Stimulated activated CD4-positive, alpha-beta T cell treated with anti-CD3 and anti-CD28 coated beads, Interleukin-1b, Interleukin-23, amount 100 ng/mL, for 1 hour (primary cell): Measurements from ENCODE around the gene BAIAP2L2.
"Not testable (repeated sequence)": the region's sequence is repeated elsewhere in the genome, so short reads cannot be mapped to it uniquely, and the experiment has no call there.

Experiments
- DNase-seq, 2 donors: peaks; one replicate each; pipeline ENCODE4 v3.0.0-alpha.2; 2020; ENCODE audit warnings: low read depth in 2 of 2

Gene BAIAP2L2

DNA sequence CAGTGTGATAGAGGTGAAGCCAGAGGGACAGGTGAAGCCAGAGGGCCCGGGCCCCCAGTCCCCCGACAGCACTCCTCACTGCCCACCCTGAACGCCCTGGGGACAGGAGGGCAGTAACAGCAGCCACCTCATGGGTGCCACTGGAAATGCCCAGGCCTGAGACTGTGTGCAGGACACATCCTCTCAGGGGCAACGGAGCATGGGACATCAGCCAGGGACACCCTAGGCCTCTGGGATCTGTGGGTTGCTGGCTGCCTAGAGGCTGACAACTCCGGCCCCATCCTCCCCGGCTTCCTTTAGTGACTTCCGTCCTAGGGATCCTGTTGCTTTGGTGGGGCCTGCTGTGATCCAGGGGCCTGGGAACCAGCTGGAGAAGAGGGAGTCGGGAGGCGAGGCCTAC is 17.4 kb upstream of the BAIAP2L2 start:
- DNase-seq: no peak

DNA sequence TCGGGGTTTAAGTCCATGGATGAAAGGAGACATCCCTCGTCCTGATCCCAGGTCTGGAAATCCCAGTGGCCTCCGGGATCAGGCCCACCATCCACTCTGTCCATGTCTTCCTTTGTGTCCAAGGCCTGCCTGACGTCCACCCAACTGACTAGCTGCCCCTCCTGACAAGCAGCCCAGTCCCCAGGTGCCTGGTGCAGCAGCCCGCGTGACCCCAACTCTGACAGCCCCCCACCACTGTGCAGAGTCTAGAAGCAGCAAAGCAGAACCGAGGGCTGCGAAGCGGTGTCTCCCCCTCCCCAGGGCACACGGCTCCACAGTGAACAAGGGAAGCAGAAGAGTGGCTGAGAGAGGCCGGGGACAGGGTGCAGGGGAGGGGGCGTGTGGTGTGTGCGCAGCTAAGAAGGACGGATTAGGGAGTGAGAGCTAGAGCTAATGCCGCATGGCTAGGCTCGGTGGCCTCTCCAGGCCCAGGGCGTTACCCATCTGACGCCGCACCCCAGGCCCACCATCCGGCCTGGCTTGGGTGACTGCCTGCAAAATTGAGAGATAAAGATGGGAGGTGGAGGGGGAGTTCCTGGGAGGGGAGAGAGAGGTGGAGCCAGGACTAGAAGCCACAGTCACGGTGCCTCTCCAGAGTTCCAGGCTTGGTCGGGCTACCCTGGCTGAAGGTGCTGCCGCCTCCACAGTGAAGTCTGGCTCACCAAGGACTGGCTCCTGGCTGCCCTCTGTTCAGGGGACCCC is 16.6 kb upstream of the BAIAP2L2 start:
- no peak for DNase-seq

DNA sequence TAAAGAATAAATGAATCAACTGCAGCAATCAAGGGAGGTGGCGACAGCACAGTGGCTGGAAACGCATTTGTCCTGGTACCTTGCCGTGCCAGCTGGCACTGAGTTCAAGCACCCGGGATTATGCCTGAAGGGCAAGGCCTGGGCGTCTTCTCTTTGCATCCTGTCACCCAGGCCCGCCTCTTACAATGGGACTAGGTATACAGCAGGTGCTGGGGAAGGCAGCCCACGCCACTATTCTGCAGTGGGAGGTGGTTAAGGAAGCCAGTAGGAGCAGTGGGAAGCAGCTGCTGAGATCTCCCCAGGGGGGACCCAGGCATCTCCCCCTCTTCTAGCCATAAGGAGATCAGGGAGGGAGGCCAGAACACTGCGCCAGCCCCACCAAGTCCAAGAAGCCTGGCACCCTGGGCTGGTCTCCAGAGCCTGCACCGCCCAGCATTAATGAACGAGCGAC is 15.3 kb upstream of the BAIAP2L2 start:
- no peak for DNase-seq

DNA sequence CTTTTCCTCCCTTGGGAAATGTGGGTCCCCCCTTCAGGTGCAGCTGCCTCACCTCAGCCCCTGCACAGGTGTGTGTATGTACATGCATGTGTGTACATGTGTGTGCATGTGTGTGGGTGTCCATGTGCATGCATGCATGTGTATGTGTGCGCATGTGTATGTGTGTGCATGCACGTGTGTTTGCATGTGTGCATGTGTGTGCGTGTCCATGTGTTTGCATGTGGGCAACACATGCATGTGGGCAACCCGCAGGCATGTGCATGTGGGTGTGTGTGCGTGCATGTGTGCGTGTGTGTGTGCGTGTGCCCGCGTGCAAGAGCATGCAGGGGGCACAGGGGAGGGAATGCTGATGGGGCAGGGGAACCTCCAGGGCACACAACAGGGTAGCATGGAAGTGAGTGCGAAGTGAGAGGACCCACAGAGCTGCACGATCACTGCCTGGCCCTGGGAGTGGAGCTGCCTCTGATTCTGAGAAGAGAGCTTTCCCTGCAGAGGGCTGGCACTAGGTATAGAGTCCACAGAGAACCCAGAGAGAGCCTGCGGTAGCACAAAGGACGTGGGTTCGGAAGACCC is 14.6 kb upstream of the BAIAP2L2 start:
- DNase-seq: no peak

DNA sequence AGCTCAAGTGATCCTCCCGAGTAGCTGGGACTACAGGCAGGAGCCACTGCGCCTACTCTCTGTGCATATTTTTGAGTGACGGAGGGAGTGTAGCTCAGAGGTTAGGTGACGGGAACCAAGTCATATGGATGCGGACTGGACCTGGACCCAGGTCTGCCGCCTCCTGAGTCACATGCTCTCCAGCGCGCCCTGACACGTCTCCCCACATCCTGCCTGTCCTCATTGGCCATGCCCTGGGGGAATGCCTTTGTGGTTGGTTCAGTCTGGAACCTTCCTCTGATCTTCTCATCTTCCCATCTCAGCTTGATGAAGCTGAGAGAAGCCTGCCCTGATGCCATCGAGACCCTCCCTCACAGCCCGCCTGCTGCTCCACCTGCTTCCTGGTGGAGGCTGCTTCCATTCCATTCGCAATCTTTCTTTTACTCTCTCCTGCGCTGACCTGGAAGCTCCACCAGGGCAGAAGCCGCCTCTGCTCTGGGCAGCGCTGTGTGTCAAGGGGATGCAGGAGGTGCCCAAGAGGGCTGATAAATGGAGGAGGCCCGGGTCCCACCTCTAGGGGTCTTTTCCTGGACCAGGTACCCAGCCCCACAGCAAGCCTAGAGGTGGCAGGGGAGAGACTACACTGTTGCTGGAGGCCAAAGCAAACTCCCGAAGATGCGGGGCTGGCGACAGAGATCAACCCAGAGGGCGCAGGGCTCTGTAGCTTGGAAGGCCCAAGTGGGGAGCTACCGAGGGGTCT is 13.9 kb upstream of the BAIAP2L2 start:
- no peak for DNase-seq

DNA sequence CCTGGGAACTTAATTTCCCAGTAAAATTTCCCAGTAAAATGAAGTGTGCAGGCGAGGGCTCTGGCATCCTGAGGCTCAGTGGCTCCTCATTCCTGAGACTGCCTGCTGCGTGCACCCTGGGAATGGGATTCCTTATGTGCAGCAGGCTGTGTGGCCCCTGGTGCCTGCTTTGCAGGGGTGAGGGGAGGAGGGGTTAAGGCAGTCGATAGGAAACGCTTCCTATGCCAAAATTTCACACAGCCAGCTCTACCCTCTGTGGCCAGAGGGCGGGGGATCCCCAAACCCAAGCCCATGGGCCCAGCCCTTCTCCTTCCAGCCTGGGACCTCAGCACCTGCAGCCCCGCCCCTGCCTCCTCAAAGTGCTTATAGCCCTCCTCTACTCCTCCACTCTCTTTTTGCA is 12.1 kb upstream of the BAIAP2L2 start:
- DNase-seq: no peak

DNA sequence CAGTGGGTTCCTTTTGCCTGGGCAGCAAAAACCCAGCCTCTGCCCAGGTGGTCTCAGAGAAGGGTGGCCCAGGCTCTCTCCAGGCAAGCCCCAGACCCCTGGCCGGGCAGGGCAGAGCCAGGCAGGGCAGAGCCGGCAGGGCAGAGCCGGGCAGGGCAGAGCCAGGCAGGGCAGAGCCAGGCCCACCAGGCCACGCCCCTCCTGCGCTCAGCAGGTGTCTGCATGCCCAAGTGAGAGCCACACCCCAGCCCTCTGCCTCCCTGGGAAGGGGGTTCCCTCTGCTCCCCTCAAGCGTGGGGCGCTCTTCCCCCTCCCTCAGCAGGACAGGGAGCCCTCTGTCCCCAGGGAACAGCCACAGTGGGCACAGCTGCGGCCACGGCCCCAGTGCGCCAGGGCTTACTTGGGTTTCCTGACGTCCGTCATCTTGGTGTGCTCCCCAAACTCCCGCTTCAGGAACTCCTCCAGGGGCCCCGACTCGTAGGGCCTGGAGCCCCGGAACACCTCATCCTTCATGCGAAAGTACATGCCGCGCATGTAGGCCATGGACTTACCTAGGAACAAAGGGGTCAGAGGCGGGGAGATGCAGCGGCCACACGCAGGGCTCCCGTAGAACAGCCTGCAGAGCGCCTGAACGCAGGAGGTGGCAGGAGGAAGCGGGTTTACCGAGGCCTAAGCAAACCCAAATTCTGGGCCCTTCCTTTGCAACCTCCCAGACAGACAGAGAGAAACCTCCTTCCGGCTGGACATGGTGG is 10.1 kb upstream of the BAIAP2L2 start:
- no peak for DNase-seq

DNA sequence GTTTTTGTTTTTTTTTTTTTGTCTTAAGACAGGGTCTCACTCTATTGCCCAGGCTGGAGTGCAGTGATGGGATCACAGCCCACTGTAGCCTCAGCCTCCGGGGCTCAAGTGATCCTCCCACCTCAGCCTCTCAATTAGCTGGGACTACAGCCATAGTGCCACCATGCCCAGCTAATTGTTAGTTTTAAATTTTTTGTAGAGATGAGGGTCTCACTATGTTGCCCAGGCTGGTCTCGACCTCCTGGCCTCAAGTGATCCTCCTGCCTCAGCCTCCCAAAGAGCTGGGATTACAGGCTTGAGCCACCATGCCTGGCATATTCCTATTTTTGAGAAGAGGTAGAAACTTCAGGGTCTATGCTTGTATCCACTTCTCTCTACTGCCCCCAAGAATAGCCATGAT is 8.3 kb upstream of the BAIAP2L2 start:
- not testable (repeated sequence) for DNase-seq

DNA sequence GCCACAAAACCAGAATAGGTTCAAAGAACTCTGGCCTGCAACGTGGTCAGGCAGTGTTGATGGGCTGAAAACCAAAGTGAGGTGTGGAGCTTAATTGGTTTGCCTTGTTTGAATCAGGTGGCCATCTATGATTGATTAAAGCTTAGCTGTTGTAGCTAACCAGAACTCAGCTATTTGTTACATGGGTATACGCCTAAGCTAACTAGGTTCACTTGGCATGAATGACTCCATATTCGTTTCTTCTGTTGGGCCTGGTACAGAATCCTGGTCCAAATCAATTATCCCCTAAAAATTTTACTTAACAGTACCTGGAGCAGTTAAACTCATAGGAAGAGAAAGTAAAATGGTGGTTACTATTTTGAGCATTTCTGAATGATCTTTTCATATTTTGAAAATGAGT is 7.7 kb upstream of the BAIAP2L2 start:
- DNase-seq: no peak

DNA sequence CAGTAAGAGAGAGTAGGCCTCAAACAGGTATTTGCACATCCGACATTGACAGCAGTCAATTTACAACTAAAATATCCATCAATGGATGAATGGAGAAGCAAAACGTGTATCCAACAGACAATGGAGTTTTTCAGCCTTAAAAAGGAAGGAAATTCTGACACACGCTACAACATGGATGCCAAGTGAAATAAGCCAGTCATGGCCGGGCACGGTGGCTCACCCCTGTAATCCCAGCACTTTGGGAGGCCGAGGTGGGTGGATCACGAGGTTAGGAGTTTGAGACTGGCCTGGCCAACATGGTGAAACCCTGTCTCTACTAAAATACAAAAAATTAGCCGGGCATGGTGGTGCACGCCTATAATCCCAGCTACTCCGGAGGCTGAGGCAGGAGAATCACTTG is 7.1 kb upstream of the BAIAP2L2 start:
- DNase-seq: not testable (repeated sequence)

DNA sequence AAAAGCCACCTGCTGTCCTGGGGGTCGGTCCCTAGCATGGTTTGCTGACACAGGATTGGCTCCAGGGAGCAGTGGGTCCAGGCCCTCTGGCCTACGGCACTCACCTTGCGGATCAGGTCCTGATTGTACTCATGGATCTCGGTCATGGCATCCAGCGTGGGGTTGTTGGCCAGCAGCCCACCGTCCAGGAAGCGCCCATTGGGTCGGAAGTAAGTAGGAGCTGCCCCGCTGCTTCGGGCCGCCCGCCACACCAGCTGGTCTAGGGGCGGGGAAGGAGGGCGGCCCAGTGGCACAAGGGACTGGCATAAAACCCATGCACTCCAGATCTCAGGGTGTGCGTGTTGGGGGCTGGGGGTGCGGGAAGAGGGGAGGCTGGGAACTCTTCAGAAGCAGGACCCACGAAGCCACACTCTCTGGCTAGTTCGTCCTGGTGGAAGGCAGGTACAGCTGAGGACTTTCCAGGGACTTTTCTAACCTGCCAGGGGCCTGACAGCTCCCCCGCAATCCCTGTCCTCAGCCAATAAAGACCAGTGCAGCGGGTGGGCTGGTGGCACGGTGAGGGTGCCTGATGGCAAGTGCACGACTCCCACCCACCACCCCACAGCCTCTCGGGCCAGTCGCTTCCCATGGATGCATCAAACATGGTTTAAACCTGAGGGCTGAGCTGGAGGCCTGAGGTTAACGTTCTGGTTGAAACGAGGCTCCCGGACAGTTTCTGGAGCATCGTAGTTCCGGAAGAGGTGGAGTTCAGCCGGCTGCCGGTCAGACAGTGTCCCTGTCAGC is 5.1 kb upstream of the BAIAP2L2 start:
- no peak for DNase-seq

DNA sequence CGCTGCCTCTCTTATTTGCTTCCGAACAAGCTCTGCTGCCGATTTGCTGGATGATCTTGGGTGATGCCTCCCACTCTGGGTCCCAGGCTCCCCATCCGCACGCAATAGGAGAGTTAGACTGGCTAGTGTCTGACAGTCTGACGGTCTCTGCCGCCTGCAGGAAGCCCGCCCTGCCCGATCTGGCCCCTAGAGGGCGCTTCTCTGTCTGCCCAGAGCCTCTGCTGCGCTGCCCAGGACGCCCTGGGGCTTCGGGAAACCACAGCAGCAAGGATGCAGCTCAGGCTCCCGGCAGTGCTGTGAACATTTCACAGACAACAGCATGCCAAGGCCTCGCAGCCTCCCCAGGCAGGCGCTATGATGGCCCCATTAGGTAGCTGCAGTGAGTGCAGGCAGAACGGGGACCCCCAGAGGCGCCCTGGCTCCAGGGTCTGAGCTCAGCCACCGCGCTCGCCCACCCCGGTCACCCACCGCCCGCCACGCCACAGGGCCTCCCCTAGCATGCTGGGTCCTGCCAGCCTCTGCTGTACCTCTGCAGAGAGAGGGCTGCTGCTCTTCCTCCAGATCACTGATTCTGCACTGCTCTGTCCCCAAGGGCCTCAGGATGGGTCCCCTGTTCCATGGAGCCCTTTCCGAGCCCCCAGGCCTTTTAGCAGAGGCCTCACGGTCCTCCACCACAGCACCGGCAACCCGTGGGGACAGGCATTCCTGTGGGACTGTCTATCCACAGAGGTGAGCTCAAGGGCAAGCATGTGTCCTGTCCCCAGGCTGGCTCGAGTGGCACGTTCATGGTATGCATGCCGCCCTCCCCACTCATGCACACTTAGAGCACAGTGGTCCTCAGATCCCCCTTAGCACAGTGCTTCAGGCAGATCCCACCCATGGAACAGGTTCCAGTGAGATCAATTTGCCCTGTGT is 4.3 kb upstream of the BAIAP2L2 start:
- peak; percentile 47 to 68 for DNase-seq

DNA sequence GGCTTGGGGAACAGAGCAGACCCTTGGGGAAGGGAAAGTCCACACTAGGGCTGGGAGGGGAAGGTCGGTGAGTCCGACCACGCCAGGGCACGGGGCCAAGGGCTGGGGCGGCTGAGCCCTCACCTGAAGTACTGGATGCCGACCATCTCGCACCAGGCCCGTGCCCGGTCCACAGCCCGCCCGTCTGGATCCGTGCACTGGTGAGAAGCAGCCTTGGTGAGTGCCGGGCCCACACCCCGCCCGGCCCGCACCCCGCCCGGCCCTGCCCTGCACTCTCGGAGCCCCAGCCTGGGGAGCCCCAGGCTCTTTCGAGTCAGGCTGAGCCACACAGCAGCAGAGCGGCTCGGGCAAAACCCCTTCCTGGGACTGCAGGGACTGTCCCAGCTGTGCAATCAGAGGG is 1.9 kb upstream of the BAIAP2L2 start:
- no peak for DNase-seq

DNA sequence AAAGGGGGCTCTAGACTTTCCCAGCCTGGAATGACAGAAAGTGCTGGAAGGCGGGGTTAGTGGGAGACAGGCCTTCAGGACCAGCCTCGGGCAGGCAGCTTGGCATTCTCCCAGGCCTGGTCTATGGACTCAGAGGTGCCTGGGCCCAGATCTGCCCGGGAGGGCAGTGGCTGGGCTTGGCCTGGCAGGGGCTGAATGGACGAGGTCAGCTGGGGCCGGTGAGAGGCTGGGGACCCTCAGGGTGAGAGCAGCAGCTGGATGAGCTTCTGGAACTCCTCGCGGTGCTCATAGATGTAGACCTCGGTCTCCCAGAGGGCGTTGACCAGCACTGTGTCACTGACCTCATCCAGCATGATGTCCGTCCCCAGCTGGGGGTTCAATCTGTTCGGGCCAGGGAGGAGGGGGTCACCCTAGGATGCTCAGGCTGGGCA is 1.5 kb upstream of the BAIAP2L2 start:
- no peak for DNase-seq

DNA sequence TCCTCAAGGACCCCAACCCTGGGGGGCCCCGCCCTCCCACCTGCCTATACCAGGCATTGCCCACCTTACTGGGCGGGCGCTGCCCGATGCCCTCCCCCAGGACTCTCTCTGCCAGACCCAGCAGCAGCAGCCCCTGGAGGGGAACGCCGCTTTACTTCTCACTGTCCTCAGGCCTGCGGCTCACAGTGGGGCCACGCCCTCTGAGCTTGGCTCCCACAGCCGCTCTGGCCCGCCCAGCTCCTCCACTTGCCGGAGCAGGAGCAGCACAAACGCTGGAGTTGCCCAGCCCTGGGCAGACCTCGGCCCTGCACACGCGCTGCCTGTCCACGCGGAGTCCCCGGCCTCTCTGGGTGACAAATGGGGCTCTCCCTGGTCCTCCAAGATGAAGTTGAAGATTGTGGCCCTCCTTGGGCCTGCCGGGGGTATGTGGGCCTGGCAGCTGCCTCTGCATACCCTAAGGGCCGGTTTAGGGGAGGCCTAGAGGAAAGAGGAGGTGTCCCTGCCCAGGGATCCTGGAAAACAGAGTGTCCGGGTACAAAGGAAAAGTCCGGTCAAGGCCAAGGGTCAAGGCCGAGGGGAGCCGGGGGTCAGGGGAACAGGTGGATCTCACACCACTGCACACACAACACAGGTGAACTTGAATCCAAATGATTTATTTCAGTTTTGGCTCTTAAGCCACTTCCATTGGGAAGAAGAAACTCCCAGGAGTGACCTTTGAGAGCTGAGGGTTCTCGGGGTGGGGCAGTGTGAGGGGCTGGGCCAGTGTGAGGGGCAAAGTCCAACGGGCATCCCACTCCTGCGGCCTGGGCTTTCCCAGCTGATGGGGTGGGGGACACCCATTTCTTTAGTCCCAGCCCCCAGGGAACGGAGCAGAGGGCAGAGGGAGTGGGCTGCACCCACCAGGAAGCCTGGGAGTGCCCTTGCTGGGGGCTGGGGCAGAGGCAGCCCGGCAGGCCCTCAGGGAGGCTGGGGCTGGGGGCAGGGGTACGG is 674 bp upstream of the BAIAP2L2 start:
- no peak for DNase-seq

DNA sequence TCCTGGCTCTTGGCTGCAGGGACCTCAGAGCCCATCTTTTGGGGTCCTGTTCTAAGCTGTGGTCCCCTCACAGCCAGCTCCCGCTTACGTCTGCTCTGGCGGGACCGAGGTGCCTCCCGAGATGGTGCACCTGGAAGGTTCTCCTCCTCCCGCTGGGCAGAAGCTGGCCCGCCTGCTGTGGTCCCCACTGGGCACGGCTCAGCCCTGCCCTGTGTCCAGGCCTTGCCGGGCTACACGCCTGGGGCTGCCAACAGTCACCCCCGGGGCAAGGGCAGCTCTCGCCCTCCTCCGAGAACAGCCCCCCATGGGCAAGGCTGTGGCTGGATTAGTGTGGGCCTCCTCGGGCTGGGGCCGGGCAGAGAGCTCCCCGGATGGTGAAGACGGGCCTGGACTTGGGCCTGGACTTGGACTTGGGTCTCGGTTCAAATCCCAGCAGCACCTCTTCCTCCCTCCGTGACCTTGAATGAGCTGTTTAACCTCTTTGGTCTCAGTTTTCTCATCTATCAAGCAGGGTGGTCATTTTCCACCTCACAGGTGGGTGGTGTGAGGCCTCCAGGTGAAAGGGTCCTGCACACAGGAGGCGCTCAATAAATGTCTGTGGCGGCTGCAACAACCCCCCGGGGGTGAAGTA is 998 bp downstream of the BAIAP2L2 start:
- DNase-seq: no peak

DNA sequence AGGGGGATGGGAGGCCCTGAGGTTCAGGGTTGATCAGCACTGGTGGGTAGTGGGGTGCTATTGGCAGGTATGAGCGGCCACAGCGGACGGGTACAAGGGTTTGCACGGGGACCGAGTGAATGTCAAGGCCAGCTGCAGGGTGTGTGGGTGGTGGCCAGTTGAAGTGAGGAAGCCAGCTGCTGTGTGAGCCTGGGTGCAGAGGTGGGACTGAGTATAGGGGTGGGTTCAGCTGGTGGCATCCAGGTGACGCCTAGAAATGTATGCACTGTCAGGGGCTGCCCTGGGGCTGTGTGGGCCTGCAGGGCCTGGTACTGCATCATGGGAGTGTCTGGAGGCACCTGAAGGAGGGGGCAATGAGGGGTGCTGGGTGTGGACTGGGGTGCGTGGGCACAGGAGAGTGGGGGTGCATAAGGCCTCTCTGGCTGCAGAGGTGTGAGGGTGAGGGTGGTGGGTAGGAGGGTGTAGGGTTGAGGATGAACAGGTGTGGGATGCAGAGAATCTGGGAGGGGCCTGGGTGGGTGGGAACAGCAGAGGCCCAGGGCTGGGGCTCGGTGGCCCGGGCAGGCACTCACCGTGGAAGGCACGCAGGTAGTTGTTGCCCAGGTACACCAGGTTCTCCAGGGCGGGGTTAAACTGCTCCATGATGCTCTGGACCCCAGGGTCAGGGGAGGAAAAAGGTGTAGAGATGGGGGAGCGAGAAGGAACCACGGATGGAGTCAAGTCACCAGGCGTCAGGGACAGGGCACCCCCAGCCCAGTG is 1.7 kb downstream of the BAIAP2L2 start:
- no peak for DNase-seq
